GM23248 (cell line): Measurements from ENCODE around the gene ACP3. TPM values are rescaled to one million over a fixed set of nuclear protein-coding genes. Genes with fewer than 3 reads are reported as not detected.

Experiments
- DNase-seq: peaks from one replicate; pipeline ENCODE4 v3.0.0-alpha.2; 2015
- H2AFZ ChIP-seq: fragments of 200-600 bp; sonication (generic); 2 replicates; pipeline ENCODE4 v1.6.1; 2016; ENCODE audit warnings: antibody characterized with exemption
- H3F3A ChIP-seq: fragments of 200-600 bp; sonication (generic); 2 replicates; pipeline ENCODE4 v1.6.1; 2016; ENCODE audit warnings: mild to moderate bottlenecking, antibody characterized with exemption, mixed run types; ENCODE audit not compliant: insufficient read depth
- H3K27ac ChIP-seq: fragments of 200-600 bp; sonication (generic); 2 replicates; pipeline ENCODE4 v1.5.1; 2016; ENCODE audit warnings: mild to moderate bottlenecking
- H3K27me3 ChIP-seq: fragments of 200-600 bp; sonication (generic); replicated peaks from 2 replicates; pipeline ENCODE4 v1.6.1; 2016; ENCODE audit warnings: mild to moderate bottlenecking; ENCODE audit not compliant: insufficient read depth
- H3K36me3 ChIP-seq: fragments of 200-600 bp; sonication (generic); 2 replicates; pipeline ENCODE4 v1.6.1; 2016; ENCODE audit warnings: low read depth, mild to moderate bottlenecking
- H3K4me1 ChIP-seq: fragments of 200-600 bp; sonication (generic); 2 replicates; pipeline ENCODE4 v1.6.1; 2016; ENCODE audit warnings: mild to moderate bottlenecking; ENCODE audit not compliant: insufficient read depth
- H3K4me2 ChIP-seq: fragments of 200-600 bp; sonication (generic); one replicate; pipeline ENCODE4 v1.6.1; 2016; ENCODE audit warnings: mild to moderate bottlenecking; ENCODE audit not compliant: unreplicated experiment
- H3K4me3 ChIP-seq: fragments of 200-600 bp; sonication (generic); 2 replicates; pipeline ENCODE4 v1.5.1; 2016; ENCODE audit warnings: mild to moderate bottlenecking
- H3K79me2 ChIP-seq: fragments of 200-600 bp; sonication (generic); 2 replicates; pipeline ENCODE4 v1.6.1; 2016; ENCODE audit warnings: mild to moderate bottlenecking; ENCODE audit not compliant: insufficient read depth
- H3K9ac ChIP-seq: fragments of 200-600 bp; sonication (generic); 2 replicates; pipeline ENCODE4 v1.6.1; 2016; ENCODE audit warnings: mild to moderate bottlenecking
- H3K9me2 ChIP-seq: fragments of 200-600 bp; sonication (generic); 2 replicates; pipeline ENCODE4 v1.6.1; 2016; ENCODE audit warnings: mixed run types, mild to moderate bottlenecking, moderate library complexity; ENCODE audit not compliant: insufficient read depth
- H3K9me3 ChIP-seq: fragments of 200-600 bp; sonication (generic); one replicate; pipeline ENCODE4 v1.6.1; 2017; ENCODE audit warnings: low read depth
- H4K20me1 ChIP-seq: fragments of 200-600 bp; sonication (generic); 2 replicates; pipeline ENCODE4 v1.6.0; 2016; ENCODE audit not compliant: insufficient read depth
- EZH2 ChIP-seq: fragments of 200-600 bp; sonication (generic); IDR thresholded peaks from 2 replicates; pipeline ENCODE4 v1.6.1; 2018; ENCODE audit warnings: antibody characterized with exemption, mild to moderate bottlenecking; ENCODE audit not compliant: insufficient read depth, poor library complexity, severe bottlenecking
- EZH2phosphoT487 ChIP-seq: fragments of 200-600 bp; sonication (generic); IDR thresholded peaks from 2 replicates; pipeline ENCODE4 v1.6.1; 2018; ENCODE audit warnings: antibody characterized with exemption, moderate library complexity, mild to moderate bottlenecking, low read depth; ENCODE audit not compliant: insufficient read depth
- WGBS, 2 experiments: methylation state at CpG; one replicate each; pipeline ENCODE4 v1.1.6; 2015 to 2017; ENCODE audit warnings: low lambda C conversion rate in 2 of 2, low coverage in 1 of 2; ENCODE audit errors: missing lambda C conversion rate in 2 of 2; 5-methylcytosine and 5-hydroxymethylcytosine counted together
- in situ Hi-C: fragments of 300-500 bp; cut with MboI; formaldehyde crosslinking; loops from 2 replicates; pipeline ENCODE4 v1.15.0; 2020
- polyA plus RNA-seq: library from polyadenylated mRNA; unstranded; fragments of >200 nt; fragmentation: Nextera tagmentation; extraction: Ambion mirVana; gene quantifications from 2 replicates; pipeline ENCODE4 v1.2.1, GENCODE V29; 2016
- total RNA-seq: library from RNA; depleted of rRNA; stranded (reverse); fragments of >200 nt; shearing (Covaris generic); gene quantifications from 2 replicates; pipeline ENCODE4 v1.2.3, GENCODE V29; 2014

ACP3 gene
- total and polyA plus RNA-seq, 2 experiments from 2014 or later = 1.1 to 1.6 TPM

DNA sequence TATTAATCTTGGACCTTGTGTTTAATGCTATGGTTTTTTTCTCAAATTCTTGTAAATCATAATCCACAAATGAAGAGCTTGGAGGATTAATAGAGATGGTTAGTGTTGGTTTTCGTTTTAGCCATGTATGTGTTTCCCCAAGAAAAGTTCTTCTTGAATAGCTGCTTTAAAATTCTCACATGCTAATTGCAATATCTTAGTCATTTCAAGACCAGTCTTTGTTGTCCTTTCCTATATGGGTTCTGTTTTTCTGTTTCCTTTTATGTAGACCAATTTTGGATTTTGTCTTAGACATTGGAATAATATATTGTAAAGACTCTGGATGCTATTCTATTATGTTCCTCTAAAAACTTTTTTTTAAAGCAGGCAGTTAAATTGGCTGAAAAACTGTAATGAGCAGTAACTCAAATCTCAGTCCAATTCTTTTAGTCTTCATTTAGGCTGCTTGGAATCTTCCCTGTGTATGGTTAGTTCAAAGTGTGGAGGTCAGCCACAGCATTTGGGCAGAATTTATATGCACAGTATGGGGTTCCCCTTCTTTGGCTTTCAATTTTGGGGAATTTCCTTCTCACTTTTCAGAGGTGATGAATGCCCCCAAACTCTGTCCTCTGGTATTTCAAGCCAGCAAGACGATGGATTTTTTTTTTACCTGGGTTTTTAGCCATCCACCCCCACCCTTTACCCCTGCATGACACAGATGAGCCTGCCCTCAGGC lies 61.0 kb downstream of the ACP3 start:
- H3K4me2 ChIP-seq = no peak overlapping the region
- no peaks in the 10 kb centered on the region for H3K4me1 ChIP-seq
- no peak overlapping the region for H2AFZ ChIP-seq
- H3K36me3 ChIP-seq = no peaks in the 10 kb centered on the region
- no peak overlapping the region for H3K4me3 ChIP-seq
- no peak for TF ChIP-seq EZH2phosphoT487
- no peak for TF ChIP-seq EZH2
- DNase-seq = no peak
- no peaks in the 10 kb centered on the region for H3F3A ChIP-seq
- H3K27me3 ChIP-seq = no peaks in the 10 kb centered on the region
- 49 to 56% methylated on average over 2 of the region's 2 CpGs for WGBS, 2 experiments
- no peaks in the 10 kb centered on the region for H4K20me1 ChIP-seq
- no peaks in the 10 kb centered on the region for H3K9me3 ChIP-seq
- H3K9me2 ChIP-seq = no peaks in the 10 kb centered on the region
- no peak overlapping the region for H3K9ac ChIP-seq
- H3K27ac ChIP-seq = no peak overlapping the region
- in situ Hi-C loops = no loop called here
- no peaks in the 10 kb centered on the region for H3K79me2 ChIP-seq

- H2AFZ ChIP-seq = no peak overlapping the region
- H3K9me2 ChIP-seq = no peaks in the 10 kb centered on the region
- no peaks in the 10 kb centered on the region for H3K36me3 ChIP-seq
- H3K4me1 ChIP-seq = no peaks in the 10 kb centered on the region
- WGBS, 2 experiments = 66 to 74% methylated on average over 2 of the region's 2 CpGs
- H3F3A ChIP-seq = no peaks in the 10 kb centered on the region
- no peak for TF ChIP-seq EZH2
- TF ChIP-seq EZH2phosphoT487 = no peak
- H3K27me3 ChIP-seq = no peaks in the 10 kb centered on the region
- H3K4me3 ChIP-seq = no peak overlapping the region
- no peaks in the 10 kb centered on the region for H3K79me2 ChIP-seq
- no peak overlapping the region for H3K9ac ChIP-seq
- H3K4me2 ChIP-seq = no peak overlapping the region
- no peaks in the 10 kb centered on the region for H4K20me1 ChIP-seq
- in situ Hi-C loops = no loop called here
- H3K9me3 ChIP-seq = no peaks in the 10 kb centered on the region
- DNase-seq = no peak
- no peak overlapping the region for H3K27ac ChIP-seq
Observed at GRCh38 chr3:132378846-132379245, 61.6 kb downstream of the ACP3 start.

GRCh38 chr3:132380920-132381319 lies 63.7 kb downstream of the ACP3 start:
- H3K27ac ChIP-seq = no peak overlapping the region
- 16 to 28% methylated on average over 1 of the region's 1 CpG for WGBS, 2 experiments
- no peak overlapping the region for H3K4me2 ChIP-seq
- no peak for TF ChIP-seq EZH2
- TF ChIP-seq EZH2phosphoT487 = no peak
- in situ Hi-C loops = no loop called here
- no peaks in the 10 kb centered on the region for H3K27me3 ChIP-seq
- no peaks in the 10 kb centered on the region for H3K36me3 ChIP-seq
- no peaks in the 10 kb centered on the region for H3K4me1 ChIP-seq
- H3K9ac ChIP-seq = no peak overlapping the region
- H3F3A ChIP-seq = no peaks in the 10 kb centered on the region
- no peak overlapping the region for H3K4me3 ChIP-seq
- H3K79me2 ChIP-seq = no peaks in the 10 kb centered on the region
- no peak overlapping the region for H2AFZ ChIP-seq
- peak; percentile 7 for DNase-seq
- no peaks in the 10 kb centered on the region for H3K9me2 ChIP-seq
- no peaks in the 10 kb centered on the region for H4K20me1 ChIP-seq
- no peaks in the 10 kb centered on the region for H3K9me3 ChIP-seq

- Histone ChIP-seq H3K27ac (no peak overlapping the region), H3K4me2 (no peak overlapping the region), H3K27me3 (no peaks in the 10 kb centered on the region), H3K36me3 (no peaks in the 10 kb centered on the region), H3K9ac (no peak overlapping the region), H4K20me1 (no peaks in the 10 kb centered on the region), H3K79me2 (no peaks in the 10 kb centered on the region), H3F3A (no peaks in the 10 kb centered on the region), H3K9me3 (no peaks in the 10 kb centered on the region), H3K9me2 (no peaks in the 10 kb centered on the region), H3K4me3 (no peak overlapping the region), H2AFZ (no peak overlapping the region), H3K4me1 (no peaks in the 10 kb centered on the region)
- no peak for DNase-seq
- WGBS, 2 experiments = 81 to 83% methylated on average over 14 of the region's 14 CpGs
- TF ChIP-seq EZH2 (no peak), EZH2phosphoT487 (no peak)
- in situ Hi-C loops = no loop called here
Observed at GRCh38 chr3:132381348-132381944, 64.2 kb downstream of the ACP3 start.
